GM23248 (cell line): ENCODE data around the gene TSC22D1. TPM values are rescaled to one million over a fixed set of nuclear protein-coding genes. Genes with fewer than 3 reads are reported as not detected.
"Not testable (repeated sequence)": the region's sequence is repeated elsewhere in the genome, so short reads cannot be mapped to it uniquely, and the experiment has no call there.

Experiments
- DNase-seq: peaks from one replicate; pipeline ENCODE4 v3.0.0-alpha.2; 2015
- H2AFZ ChIP-seq: fragments of 200-600 bp; sonication (generic); 2 replicates; pipeline ENCODE4 v1.6.1; 2016; ENCODE audit warnings: antibody characterized with exemption
- H3F3A ChIP-seq: fragments of 200-600 bp; sonication (generic); 2 replicates; pipeline ENCODE4 v1.6.1; 2016; ENCODE audit warnings: mild to moderate bottlenecking, antibody characterized with exemption, mixed run types; ENCODE audit not compliant: insufficient read depth
- H3K27ac ChIP-seq: fragments of 200-600 bp; sonication (generic); 2 replicates; pipeline ENCODE4 v1.5.1; 2016; ENCODE audit warnings: mild to moderate bottlenecking
- H3K27me3 ChIP-seq: fragments of 200-600 bp; sonication (generic); replicated peaks from 2 replicates; pipeline ENCODE4 v1.6.1; 2016; ENCODE audit warnings: mild to moderate bottlenecking; ENCODE audit not compliant: insufficient read depth
- H3K36me3 ChIP-seq: fragments of 200-600 bp; sonication (generic); 2 replicates; pipeline ENCODE4 v1.6.1; 2016; ENCODE audit warnings: low read depth, mild to moderate bottlenecking
- H3K4me1 ChIP-seq: fragments of 200-600 bp; sonication (generic); 2 replicates; pipeline ENCODE4 v1.6.1; 2016; ENCODE audit warnings: mild to moderate bottlenecking; ENCODE audit not compliant: insufficient read depth
- H3K4me2 ChIP-seq: fragments of 200-600 bp; sonication (generic); one replicate; pipeline ENCODE4 v1.6.1; 2016; ENCODE audit warnings: mild to moderate bottlenecking; ENCODE audit not compliant: unreplicated experiment
- H3K4me3 ChIP-seq: fragments of 200-600 bp; sonication (generic); 2 replicates; pipeline ENCODE4 v1.5.1; 2016; ENCODE audit warnings: mild to moderate bottlenecking
- H3K79me2 ChIP-seq: fragments of 200-600 bp; sonication (generic); 2 replicates; pipeline ENCODE4 v1.6.1; 2016; ENCODE audit warnings: mild to moderate bottlenecking; ENCODE audit not compliant: insufficient read depth
- H3K9ac ChIP-seq: fragments of 200-600 bp; sonication (generic); 2 replicates; pipeline ENCODE4 v1.6.1; 2016; ENCODE audit warnings: mild to moderate bottlenecking
- H3K9me2 ChIP-seq: fragments of 200-600 bp; sonication (generic); 2 replicates; pipeline ENCODE4 v1.6.1; 2016; ENCODE audit warnings: mixed run types, mild to moderate bottlenecking, moderate library complexity; ENCODE audit not compliant: insufficient read depth
- H3K9me3 ChIP-seq: fragments of 200-600 bp; sonication (generic); one replicate; pipeline ENCODE4 v1.6.1; 2017; ENCODE audit warnings: low read depth
- H4K20me1 ChIP-seq: fragments of 200-600 bp; sonication (generic); 2 replicates; pipeline ENCODE4 v1.6.0; 2016; ENCODE audit not compliant: insufficient read depth
- EZH2 ChIP-seq: fragments of 200-600 bp; sonication (generic); IDR thresholded peaks from 2 replicates; pipeline ENCODE4 v1.6.1; 2018; ENCODE audit warnings: antibody characterized with exemption, mild to moderate bottlenecking; ENCODE audit not compliant: insufficient read depth, poor library complexity, severe bottlenecking
- EZH2phosphoT487 ChIP-seq: fragments of 200-600 bp; sonication (generic); IDR thresholded peaks from 2 replicates; pipeline ENCODE4 v1.6.1; 2018; ENCODE audit warnings: antibody characterized with exemption, moderate library complexity, mild to moderate bottlenecking, low read depth; ENCODE audit not compliant: insufficient read depth
- WGBS, 2 experiments: methylation state at CpG; one replicate each; pipeline ENCODE4 v1.1.6; 2015 to 2017; ENCODE audit warnings: low lambda C conversion rate in 2 of 2, low coverage in 1 of 2; ENCODE audit errors: missing lambda C conversion rate in 2 of 2; 5-methylcytosine and 5-hydroxymethylcytosine counted together
- in situ Hi-C: fragments of 300-500 bp; cut with MboI; formaldehyde crosslinking; loops from 2 replicates; pipeline ENCODE4 v1.15.0; 2020
- polyA plus RNA-seq: library from polyadenylated mRNA; unstranded; fragments of >200 nt; fragmentation: Nextera tagmentation; extraction: Ambion mirVana; gene quantifications from 2 replicates; pipeline ENCODE4 v1.2.1, GENCODE V29; 2016
- total RNA-seq: library from RNA; depleted of rRNA; stranded (reverse); fragments of >200 nt; shearing (Covaris generic); gene quantifications from 2 replicates; pipeline ENCODE4 v1.2.3, GENCODE V29; 2014

Gene TSC22D1
- total and polyA plus RNA-seq, 2 experiments from 2014 or later, result 31.3 to 60.6 TPM

GRCh38 chr13:44458313-44458975 is 117.7 kb downstream of the TSC22D1 start:
- H3K79me2 ChIP-seq, result peaks cover 96% of the 10 kb centered on the region
- H3F3A ChIP-seq, result peaks cover 11% of the 10 kb centered on the region; the same call in 1 of the 2 replicates
- in situ Hi-C loops, result no loop called here
- no peaks in the 10 kb centered on the region for H3K9me3 ChIP-seq
- H2AFZ ChIP-seq, result no peak overlapping the region
- H3K9me2 ChIP-seq, result no peaks in the 10 kb centered on the region
- TF ChIP-seq EZH2 (no peak), EZH2phosphoT487 (no peak)
- H3K4me3 ChIP-seq, result no peak overlapping the region
- H3K27me3 ChIP-seq, result no peaks in the 10 kb centered on the region
- peaks cover 29% of the 10 kb centered on the region for H4K20me1 ChIP-seq
- H3K36me3 ChIP-seq, result no peaks in the 10 kb centered on the region
- H3K27ac ChIP-seq, result no peak overlapping the region
- WGBS, 2 experiments, result 92 to 93% methylated on average over 14 to 17 of the region's 17 CpGs
- H3K4me1 ChIP-seq, result peaks cover 6% of the 10 kb centered on the region; the same call in 1 of the 2 replicates
- no peak overlapping the region for H3K9ac ChIP-seq
- DNase-seq, result no peak
- H3K4me2 ChIP-seq, result no peak overlapping the region

- peaks cover 87% of the 10 kb centered on the region for H3K79me2 ChIP-seq
- in situ Hi-C loops, result not testable (repeated sequence)
Measured at GRCh38 chr13:44456212-44456611, 119.9 kb downstream of the TSC22D1 start.

GRCh38 chr13:44455769-44456168 is 120.4 kb downstream of the TSC22D1 start:
- H3K9ac ChIP-seq, result no peak overlapping the region
- H3K79me2 ChIP-seq, result peaks cover 83% of the 10 kb centered on the region
- H3K9me2 ChIP-seq, result no peaks in the 10 kb centered on the region
- H3K36me3 ChIP-seq, result no peaks in the 10 kb centered on the region
- H3K4me2 ChIP-seq, result no peak overlapping the region
- H3K4me1 ChIP-seq, result peaks cover 6% of the 10 kb centered on the region; the same call in 1 of the 2 replicates
- peaks cover 11% of the 10 kb centered on the region; the same call in 1 of the 2 replicates for H3F3A ChIP-seq
- no peak overlapping the region for H3K27ac ChIP-seq
- DNase-seq, result no peak
- 90 to 94% methylated on average over 8 of the region's 8 CpGs for WGBS, 2 experiments
- peaks cover 23% of the 10 kb centered on the region for H4K20me1 ChIP-seq
- H2AFZ ChIP-seq, result no peak overlapping the region
- in situ Hi-C loops, result no loop called here
- no peak for TF ChIP-seq EZH2
- TF ChIP-seq EZH2phosphoT487, result no peak
- H3K27me3 ChIP-seq, result no peaks in the 10 kb centered on the region
- no peak overlapping the region for H3K4me3 ChIP-seq
- H3K9me3 ChIP-seq, result no peaks in the 10 kb centered on the region

More at GRCh38 chr13:44456212-44456611, 119.9 kb downstream of the TSC22D1 start:
- H3K4me3 ChIP-seq, H3K4me1 ChIP-seq, H3K4me2 ChIP-seq, H3K36me3 ChIP-seq, H3K9me3 ChIP-seq, H3K27ac ChIP-seq, DNase-seq, H3K9ac ChIP-seq, H3K27me3 ChIP-seq, H3K9me2 ChIP-seq, H2AFZ ChIP-seq: not testable (repeated sequence)
- 97% methylated on average over 11 of the region's 11 CpGs for WGBS, 2 experiments
- Histone ChIP-seq H4K20me1 (peaks cover 28% of the 10 kb centered on the region), H3F3A (peaks cover 11% of the 10 kb centered on the region; the same call in 1 of the 2 replicates)

GRCh38 chr13:44453881-44454280 is 122.2 kb downstream of the TSC22D1 start:
- no peak overlapping the region for H3K4me2 ChIP-seq
- no peak overlapping the region for H2AFZ ChIP-seq
- no peaks in the 10 kb centered on the region for H3K9me3 ChIP-seq
- H3K27ac ChIP-seq, result no peak overlapping the region
- H3K4me1 ChIP-seq, result peaks cover 6% of the 10 kb centered on the region; the same call in 1 of the 2 replicates
- 94 to 100% methylated on average over 1 of the region's 1 CpG for WGBS, 2 experiments
- no peak overlapping the region for H3K4me3 ChIP-seq
- no peak for TF ChIP-seq EZH2
- no peak for TF ChIP-seq EZH2phosphoT487
- peaks cover 20% of the 10 kb centered on the region for H4K20me1 ChIP-seq
- peaks cover 78% of the 10 kb centered on the region for H3K79me2 ChIP-seq
- no peaks in the 10 kb centered on the region for H3K36me3 ChIP-seq
- H3K27me3 ChIP-seq, result no peaks in the 10 kb centered on the region
- in situ Hi-C loops, result no loop called here
- no peak for DNase-seq
- H3K9me2 ChIP-seq, result no peaks in the 10 kb centered on the region
- peaks cover 11% of the 10 kb centered on the region; the same call in 1 of the 2 replicates for H3F3A ChIP-seq
- no peak overlapping the region for H3K9ac ChIP-seq
